Measurements from ENCODE around the gene APLP2. TPM values are rescaled to one million over a fixed set of nuclear protein-coding genes. Genes with fewer than 3 reads are reported as not detected.

Gene APLP2
- total and polyA plus RNA-seq, 9 of the 15 experiments (the other 6 are each of a cell fraction or from before 2014, with no cell fraction given): 17.4 to 164 (median 118) TPM

GRCh38 chr11:130097285-130097684, 27.6 kb downstream of the APLP2 start (continued):
- TF ChIP-seq PBX2 (CRISPR knock-in tag; IDR thresholded peaks at IDR 0.05; ENCODE audit: low read depth) (no peak), PBX2 (tag; conservative IDR thresholded peaks at IDR 0.05; ENCODE audit: low read depth) (no peak)

- Histone ChIP-seq H3K4me2 (ENCODE audit: insufficient read depth, low read length) (no peak overlapping the region), H2AFZ (ENCODE audit: low read depth, low read length) (no peak overlapping the region), H3K4me1 (replicated peaks in 1 of 2; ENCODE audit: control insufficient read depth in 2 of 2, insufficient read depth in 2 of 2, low read length in 2 of 2) (peaks cover 9 to 26% of the 10 kb centered on the region in 2 experiments; a peak in 4 of 5 replicates), H3K27me3 (ENCODE audit: control insufficient read depth in 2 of 2, insufficient read depth in 2 of 2, low read length in 2 of 2) (no peaks in the 10 kb centered on the region), H3K9me1 (ENCODE audit: control insufficient read depth, insufficient read depth, low read length) (peaks cover 3% of the 10 kb centered on the region), H3K9ac (ENCODE audit: insufficient read depth in 1 of 2, low read depth in 2 of 2, low read length in 2 of 2) (no peak overlapping the region), H4K20me1 (replicated peaks; ENCODE audit: control insufficient read depth, insufficient read depth, low read length) (peaks cover 33% of the 10 kb centered on the region), H3K79me2 (ENCODE audit: control insufficient read depth, insufficient read depth, low read length) (peaks cover 91% of the 10 kb centered on the region), H3K9me3 (replicated peaks; ENCODE audit: control insufficient read depth, insufficient read depth, low read depth, low read length) (no peaks in the 10 kb centered on the region), H3K27ac (ENCODE audit: extremely low read depth, low read depth, low read length) (no peak overlapping the region), H3K36me3 (ENCODE audit: control insufficient read depth, insufficient read depth, low read length) (no peaks in the 10 kb centered on the region), H3K4me3 (no peak overlapping the region)
- POLR2A ChIA-PET: no interaction called here
- 44% methylated on average over 2 of the region's 2 CpGs for WGBS (ENCODE audit: insufficient coverage, low coverage, missing lambda C conversion rate)
- CTCF ChIA-PET (ENCODE audit: low intra/inter-chr PET ratio): no interaction called here
- no TSS peak for BruUV-seq (replicated peaks)
- intact Hi-C loops (cut with micrococcal nuclease) (no loop called here), in situ Hi-C loops (cut with MboI) (no loop called here)
- FAIRE-seq (no peak), DNase-seq (ENCODE audit: extremely low read depth in 1 of 4, low spot score in 3 of 4) (no peak), ATAC-seq (no peak)
- no peak for TF ChIP-seq RNF219 (CRISPR knock-in tag; IDR thresholded peaks at IDR 0.05)
- TF ChIP-seq ZNF511 (CRISPR knock-in tag; IDR thresholded peaks at IDR 0.05): no peak
- no peak for TF ChIP-seq PREB (CRISPR knock-in tag; IDR thresholded peaks at IDR 0.05)
Observed at GRCh38 chr11:130099356-130099755, 29.7 kb downstream of the APLP2 start.
